Measurements from ENCODE around the gene NKD2.

- no peak for TF ChIP-seq CTCF (optimal IDR thresholded peaks at IDR 0.05 in 1 of 3, IDR thresholded peaks at IDR 0.05 in 1 of 3, conservative IDR thresholded peaks at IDR 0.05 in 1 of 3; ENCODE audit: extremely low read depth in 1 of 3, insufficient read depth in 2 of 3, low read length in 3 of 3)
- no peak for TF ChIP-seq EZH2 (IDR thresholded peaks at IDR 0.05; ENCODE audit: low read length)
These were observed 5.7 kb downstream of the NKD2 start for GRCh38 chr5:1014346-1014745.
